ENCODE measurements around the gene POLK. TPM values are rescaled to one million over a fixed set of nuclear protein-coding genes. Genes with fewer than 3 reads are reported as not detected.
"Not testable (repeated sequence)": the region's sequence is repeated elsewhere in the genome, so short reads cannot be mapped to it uniquely, and the experiment has no call there.

The POLK gene
- total RNA-seq, 2 experiments from 2014 or later = 33.8 to 34.6 TPM

DNA sequence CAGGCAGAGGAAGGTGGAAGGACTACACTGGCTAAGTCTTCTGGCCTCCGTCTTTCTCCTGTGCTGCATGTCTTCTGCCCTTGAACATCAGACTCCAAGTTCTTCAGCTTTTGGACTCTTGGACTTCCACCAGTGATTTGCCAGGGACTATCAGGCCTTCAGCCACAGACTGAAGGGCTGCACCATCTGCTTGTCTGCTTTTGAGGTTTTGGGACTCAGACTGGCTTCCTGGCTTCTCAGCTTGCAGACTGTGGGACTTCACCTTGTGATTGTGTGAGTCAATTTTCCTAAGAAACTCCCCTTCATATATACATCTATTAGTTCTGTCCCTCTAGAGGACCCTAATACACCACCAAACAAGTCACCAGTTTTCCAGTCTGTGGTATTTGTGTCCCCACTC, 89.9 kb downstream of the POLK start:
- CTCF ChIA-PET = no interaction called here
- POLR2A ChIA-PET = no interaction called here

DNA sequence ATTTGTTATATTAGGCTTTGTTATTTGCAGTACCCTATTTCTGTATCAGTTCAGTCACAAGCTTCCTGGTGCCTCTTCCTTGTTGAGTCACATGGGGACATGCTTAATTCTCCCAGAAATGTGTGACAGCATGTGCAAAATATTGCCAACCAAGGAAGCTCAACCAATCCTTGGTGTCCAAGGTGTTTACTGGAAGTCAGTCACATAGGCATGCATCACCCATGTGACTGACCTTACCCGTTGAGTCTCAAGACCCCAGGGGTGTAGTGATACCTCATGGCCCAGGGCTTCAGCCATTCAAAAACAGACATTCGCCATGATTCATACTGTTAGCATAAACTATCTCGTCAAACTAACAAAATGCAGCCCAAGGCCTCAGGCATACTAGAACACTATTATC, 90.3 kb downstream of the POLK start:
- POLR2A ChIA-PET = no interaction called here

GRCh38 chr5:75603371-75603770, 91.7 kb downstream of the POLK start:
- CTCF ChIA-PET = no interaction called here

More for the DNA sequence above, 90.3 kb downstream of the POLK start:
- CTCF ChIA-PET = no interaction called here

DNA sequence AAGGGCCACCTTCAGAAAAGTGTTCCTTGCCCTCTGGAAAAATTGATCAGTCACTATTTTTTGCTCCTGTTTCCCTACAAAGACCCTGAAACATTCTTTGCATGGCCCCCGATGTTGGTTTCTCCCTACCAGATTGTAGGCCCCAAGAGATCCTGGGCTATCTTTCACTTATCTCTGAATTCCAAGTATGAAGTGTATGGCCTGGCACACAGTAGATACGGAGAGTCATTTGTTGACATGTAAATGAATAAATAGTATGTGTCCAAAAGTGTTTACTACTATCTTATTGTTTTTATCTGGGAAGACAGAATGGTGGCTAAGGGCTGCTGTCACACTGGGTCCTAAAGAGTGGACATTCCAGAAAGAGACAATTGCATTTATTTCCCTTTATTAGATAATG, 92.1 kb downstream of the POLK start:
- ChIA-PET CTCF (no interaction called here), POLR2A (no interaction called here)

More at GRCh38 chr5:75603371-75603770, 91.7 kb downstream of the POLK start:
- POLR2A ChIA-PET = no interaction called here

- ChIA-PET CTCF (interaction anchor here (0.7 kb wide), 2 partner anchors 17 to 669 kb away, joined by 4 read pairs; no protein-coding TSS in a partner anchor), POLR2A (interaction anchor here (0.6 kb wide), 1 partner anchor 62 kb away, joined by 6 read pairs; no protein-coding TSS in a partner anchor)
These were observed 95.7 kb downstream of the POLK start for GRCh38 chr5:75607341-75607740.

GRCh38 chr5:75608870-75609269, 97.2 kb downstream of the POLK start:
- ChIA-PET POLR2A (no interaction called here), CTCF (no interaction called here)

- POLR2A ChIA-PET = no interaction called here
- CTCF ChIA-PET = no interaction called here
These were observed 98.5 kb downstream of the POLK start for GRCh38 chr5:75610201-75610600.

DNA sequence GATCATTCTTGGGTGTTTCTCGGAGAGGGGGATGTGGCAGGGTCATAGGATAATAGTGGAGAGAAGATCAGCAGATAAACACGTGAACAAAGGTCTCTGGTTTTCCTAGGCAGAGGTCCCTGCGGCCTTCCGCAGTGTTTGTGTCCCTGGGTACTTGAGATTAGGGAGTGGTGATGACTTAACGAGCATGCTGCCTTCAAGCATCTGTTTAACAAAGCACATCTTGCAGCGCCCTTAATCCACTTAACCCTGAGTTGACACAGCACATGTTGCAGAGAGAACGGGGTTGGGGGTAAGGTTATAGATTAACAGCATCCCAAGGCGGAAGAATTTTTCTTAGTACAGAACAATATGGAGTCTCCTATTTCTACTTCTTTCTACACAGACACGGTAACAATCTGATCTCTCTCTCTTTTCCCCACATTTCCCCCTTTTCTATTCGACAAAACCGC, 99.2 kb downstream of the POLK start:
- CTCF ChIA-PET, POLR2A ChIA-PET: not testable (repeated sequence)

- ChIA-PET CTCF (no interaction called here), POLR2A (no interaction called here)
These were observed 99.9 kb downstream of the POLK start, which contains the start of gene ANKDD1B for GRCh38 chr5:75611311-75612225. TSS of gene ANKDD1B (plus strand) at chr5:75611453. CDS start at chr5:75611635, 182 bp downstream.

DNA sequence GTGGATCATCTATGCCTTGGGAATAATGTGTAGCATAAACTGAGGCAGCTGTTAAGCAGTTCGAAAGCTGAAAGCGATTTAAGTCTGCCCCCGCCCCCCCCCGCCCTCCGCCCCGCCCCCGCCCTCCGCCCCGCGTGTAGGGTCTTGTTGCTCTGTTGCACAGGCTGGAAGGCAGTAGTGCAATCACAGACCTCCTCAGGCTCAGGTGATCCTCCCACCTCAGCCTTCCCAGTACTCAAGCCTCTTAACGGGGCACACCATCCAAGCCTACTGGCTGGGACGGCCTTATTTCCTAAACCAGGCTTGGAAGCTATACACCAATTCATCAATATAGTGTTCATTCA, 100.5 kb downstream of the POLK start:
- ChIA-PET CTCF (no interaction called here), POLR2A (no interaction called here)

GRCh38 chr5:75612901-75613300, 101.2 kb downstream of the POLK start:
- POLR2A ChIA-PET = no interaction called here
- CTCF ChIA-PET = no interaction called here

GRCh38 chr5:75614176-75614575, 102.5 kb downstream of the POLK start:
- ChIA-PET CTCF (no interaction called here), POLR2A (no interaction called here)

GRCh38 chr5:75616371-75616881, 104.7 kb downstream of the POLK start:
- POLR2A ChIA-PET = no interaction called here

DNA sequence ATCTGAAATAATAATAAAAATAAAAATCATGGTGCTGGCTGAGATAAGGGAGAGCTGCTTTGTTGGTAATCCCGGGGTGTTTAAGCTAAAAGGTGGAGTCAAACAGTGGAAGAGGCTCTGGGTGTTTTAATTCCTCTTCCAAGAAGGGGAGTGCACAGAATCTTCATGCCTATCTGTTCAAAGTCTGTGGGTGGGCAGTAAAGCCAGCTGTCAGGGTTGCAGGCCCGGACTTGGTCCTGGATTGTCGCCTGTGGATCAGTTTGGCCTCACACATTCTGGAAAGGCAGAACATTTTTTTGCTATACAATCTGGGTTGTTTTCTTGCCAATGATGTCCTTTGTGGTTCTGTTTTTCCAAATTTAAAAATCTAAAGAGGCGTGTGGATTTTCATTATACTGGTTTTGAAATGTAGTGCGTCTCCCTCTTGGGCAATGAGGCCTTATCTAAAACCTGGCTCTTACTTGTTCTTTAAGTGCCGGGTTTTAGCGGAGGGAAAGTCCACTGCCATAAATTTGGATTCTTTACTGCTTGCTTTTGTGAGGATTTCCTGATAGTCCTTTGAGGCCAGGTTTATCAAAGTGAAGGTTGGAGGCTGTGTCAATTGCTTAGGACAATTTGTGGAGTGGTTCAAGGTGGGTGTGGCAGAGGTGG, 105.4 kb downstream of the POLK start:
- CTCF ChIA-PET = no interaction called here

More at GRCh38 chr5:75616371-75616881, 104.7 kb downstream of the POLK start:
- CTCF ChIA-PET = no interaction called here

DNA sequence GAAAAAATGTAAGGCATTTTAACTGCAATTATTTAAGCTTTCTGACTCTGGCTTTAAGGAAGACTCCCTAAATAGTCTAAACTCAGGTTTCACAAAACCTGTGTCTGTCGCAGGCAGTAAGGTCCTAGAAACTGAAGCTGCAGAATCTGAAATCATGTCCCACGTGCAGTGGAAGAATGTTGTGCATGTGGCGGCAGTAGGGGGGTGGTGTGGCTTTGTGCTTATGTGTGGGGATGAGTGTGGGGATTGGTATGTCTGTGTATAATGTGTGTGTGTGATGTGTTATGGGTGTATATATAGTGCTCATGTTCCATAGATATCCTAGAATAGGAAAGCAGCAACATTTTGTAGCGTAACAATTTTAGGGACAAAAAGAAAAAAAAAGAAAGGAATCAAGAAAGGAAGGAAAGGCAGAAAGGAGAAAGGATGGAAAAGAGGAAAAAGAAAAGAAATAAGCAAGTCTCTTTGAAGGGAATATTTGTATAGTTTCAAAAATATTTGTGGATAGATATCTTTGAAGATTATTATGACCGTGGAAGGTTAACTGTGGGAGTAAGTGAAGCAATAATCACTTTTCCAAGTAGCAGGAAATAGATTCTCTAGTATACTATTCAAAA, 106.2 kb downstream of the POLK start:
- POLR2A ChIA-PET = interaction anchor here (0.6 kb wide), 1 partner anchor 103 kb away, joined by 4 read pairs; no protein-coding TSS in a partner anchor
- CTCF ChIA-PET = no interaction called here

More for the DNA sequence above, 105.4 kb downstream of the POLK start:
- POLR2A ChIA-PET = interaction anchor here (0.6 kb wide), 1 partner anchor 102 kb away, joined by 4 read pairs; no protein-coding TSS in a partner anchor

DNA sequence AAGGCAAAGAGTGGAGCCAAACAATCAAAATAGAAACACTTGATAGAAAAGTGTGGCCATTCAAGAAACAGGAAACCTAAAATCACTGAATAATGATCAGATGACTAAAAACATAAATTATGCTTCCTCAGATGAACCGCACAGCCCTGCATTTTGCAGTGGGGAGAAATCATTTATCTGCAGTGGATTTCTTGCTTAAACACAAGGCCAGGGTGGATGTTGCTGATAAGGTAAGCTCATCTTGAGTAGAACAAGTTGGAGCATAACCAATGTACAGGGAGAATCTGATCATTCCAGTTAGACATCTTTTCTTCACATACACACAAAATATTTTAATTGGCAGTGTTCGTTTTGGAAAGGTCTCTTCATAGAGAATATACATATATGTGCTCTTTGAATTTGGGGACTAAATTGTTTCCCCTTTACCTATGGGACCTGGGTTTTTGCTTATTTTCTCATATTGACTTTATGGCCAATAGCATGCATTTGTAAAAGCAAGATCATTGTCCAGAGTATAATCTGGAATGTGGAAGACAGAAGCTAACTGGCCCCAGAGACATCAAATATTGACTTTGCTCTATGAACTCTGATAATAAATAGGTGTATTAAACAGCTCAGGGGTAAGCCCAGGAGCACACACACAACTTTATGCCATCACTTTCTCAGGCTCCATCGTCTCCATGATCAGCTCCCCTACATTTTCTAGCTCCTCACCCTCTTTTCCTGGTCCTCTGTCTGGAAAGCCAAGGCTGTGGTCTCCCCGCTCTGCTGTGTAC, 108.7 kb downstream of the POLK start:
- POLR2A ChIA-PET = no interaction called here
- CTCF ChIA-PET = no interaction called here

GRCh38 chr5:75622564-75622963, 110.9 kb downstream of the POLK start:
- CTCF ChIA-PET = interaction anchor here (0.5 kb wide), 1 partner anchor 753 kb away, joined by 3 read pairs; no protein-coding TSS in a partner anchor
- POLR2A ChIA-PET = no interaction called here

- ChIA-PET CTCF (interaction anchor here (0.6 kb wide), 1 partner anchor 38 kb away, joined by 5 read pairs; no protein-coding TSS in a partner anchor), POLR2A (no interaction called here)
These were observed 112.2 kb downstream of the POLK start for GRCh38 chr5:75623846-75624245.

GRCh38 chr5:75626959-75627358, 115.3 kb downstream of the POLK start:
- CTCF ChIA-PET = no interaction called here
- POLR2A ChIA-PET = no interaction called here

All from activated CD8-positive, alpha-beta memory T cell treated with anti-CD3 and anti-CD28 coated beads for 36 hours (primary cell).